WTC11 (cell line): ENCODE results near the gene NTN4.

Experiments used
- CTCF ChIP-seq: fragments of 200-600 bp; IDR thresholded peaks from 2 replicates; pipeline ENCODE4 v1.8.0; 2022; ENCODE audit warnings: antibody characterized with exemption
- ESRRA ChIP-seq: sonication (generic); formaldehyde crosslinking; IDR thresholded peaks from 2 replicates; pipeline ENCODE4 v1.8.1; 2022; ENCODE audit warnings: mild to moderate bottlenecking, missing genetic modification reagents, borderline replicate concordance
- FOXP4 ChIP-seq: sonication (generic); formaldehyde crosslinking; IDR thresholded peaks from 2 replicates; pipeline ENCODE4 v1.8.0; 2022; ENCODE audit warnings: mild to moderate bottlenecking, missing genetic modification reagents
- GTF2I ChIP-seq: fragments of 250-450 bp; sonication (Bioruptor Pico); conservative IDR thresholded peaks from 2 replicates; pipeline ENCODE4 v1.4.0; 2021; ENCODE audit warnings: mild to moderate bottlenecking
- NFYB ChIP-seq: sonication (generic); formaldehyde crosslinking; conservative IDR thresholded peaks from 2 replicates; pipeline ENCODE4 v1.8.0; 2022; ENCODE audit warnings: low read depth, missing genetic modification reagents
- PREB ChIP-seq: sonication (generic); formaldehyde crosslinking; IDR thresholded peaks from 2 replicates; pipeline ENCODE4 v1.8.1; 2022; ENCODE audit warnings: mild to moderate bottlenecking, missing genetic modification reagents, moderate library complexity, borderline replicate concordance
- TCF7 ChIP-seq: sonication (generic); formaldehyde crosslinking; IDR thresholded peaks from 2 replicates; pipeline ENCODE4 v1.8.0; 2022; ENCODE audit warnings: mild to moderate bottlenecking, low read depth, missing genetic modification reagents, moderate library complexity

- TF ChIP-seq ESRRA (CRISPR knock-in tag) (no peak), NFYB (CRISPR knock-in tag) (no peak), CTCF (no peak), PREB (CRISPR knock-in tag) (no peak), GTF2I (CRISPR knock-in tag) (no peak), FOXP4 (no peak), TCF7 (no peak)
Observed at GRCh38 chr12:95726903-95727302, 63.7 kb downstream of the NTN4 start.
